ENCODE results near the gene ADAMTS12.

Gene ADAMTS12

DNA sequence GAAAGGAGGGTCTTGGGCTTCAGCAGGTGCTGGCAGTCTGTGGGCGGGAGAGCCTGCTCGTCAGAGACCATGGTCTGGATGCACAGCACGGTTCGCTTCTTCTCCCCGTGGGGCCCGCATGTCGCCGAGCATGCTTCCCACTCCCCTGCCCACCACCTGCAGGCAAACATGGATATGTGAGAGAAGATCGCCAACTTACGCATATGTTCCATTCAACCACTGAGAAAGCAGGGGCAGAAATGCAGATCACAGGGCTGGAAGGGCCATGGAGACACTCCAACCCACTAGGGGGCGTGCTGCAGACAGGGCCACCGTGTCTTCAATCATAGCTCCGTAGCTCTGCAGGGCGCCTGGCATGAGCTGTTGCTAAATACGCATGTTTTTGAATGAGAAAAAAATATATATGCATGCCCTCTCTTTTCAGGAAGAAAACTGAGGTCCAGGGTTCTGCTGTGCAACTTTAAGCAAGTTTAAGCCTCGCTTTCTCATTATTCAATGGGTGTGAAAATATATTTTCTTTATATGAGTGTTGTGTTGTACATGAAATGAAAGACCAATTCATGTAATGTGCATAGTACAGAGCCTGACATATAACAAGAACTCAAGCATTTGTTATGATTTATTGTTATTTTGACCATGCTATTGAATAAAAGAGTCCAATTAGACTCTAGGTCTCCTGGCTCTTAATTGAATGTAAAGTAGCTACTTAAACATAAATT lies 303.0 kb downstream of the ADAMTS12 start:
- Histone ChIP-seq H3K9me3 (ENCODE audit: control insufficient read depth, insufficient read depth, low read length) (no peaks in the 10 kb centered on the region), H3K9ac (ENCODE audit: low read depth, low read length) (no peak overlapping the region), H3K4me1 (ENCODE audit: control insufficient read depth, insufficient read depth, low read length) (peaks cover 4% of the 10 kb centered on the region; the same call in 1 of the 2 replicates), H3K36me3 (ENCODE audit: control insufficient read depth, insufficient read depth, low read length) (no peaks in the 10 kb centered on the region), H3K27me3 (ENCODE audit: control insufficient read depth, insufficient read depth, low read length) (no peaks in the 10 kb centered on the region), H3K4me3 (ENCODE audit: low read depth, low read length) (no peak overlapping the region), H3K27ac (ENCODE audit: low read depth, low read length) (no peak overlapping the region)

- H3K4me1 ChIP-seq (ENCODE audit: control insufficient read depth, insufficient read depth, low read length): 0 out of 2 replicates have a peak, but pooled peaks cover 4% of the 10 kb centered on the region
- H3K9me3 ChIP-seq (ENCODE audit: control insufficient read depth, insufficient read depth, low read length): no peaks in the 10 kb centered on the region
- no peaks in the 10 kb centered on the region for H3K27me3 ChIP-seq (ENCODE audit: control insufficient read depth, insufficient read depth, low read length)
- H3K4me3 ChIP-seq (ENCODE audit: low read depth, low read length): no peak overlapping the region
- H3K27ac ChIP-seq (ENCODE audit: low read depth, low read length): no peak overlapping the region
- no peak overlapping the region for H3K9ac ChIP-seq (ENCODE audit: low read depth, low read length)
- no peaks in the 10 kb centered on the region for H3K36me3 ChIP-seq (ENCODE audit: control insufficient read depth, insufficient read depth, low read length)
These were observed 308.5 kb downstream of the ADAMTS12 start for GRCh38 chr5:33583332-33583731.

DNA sequence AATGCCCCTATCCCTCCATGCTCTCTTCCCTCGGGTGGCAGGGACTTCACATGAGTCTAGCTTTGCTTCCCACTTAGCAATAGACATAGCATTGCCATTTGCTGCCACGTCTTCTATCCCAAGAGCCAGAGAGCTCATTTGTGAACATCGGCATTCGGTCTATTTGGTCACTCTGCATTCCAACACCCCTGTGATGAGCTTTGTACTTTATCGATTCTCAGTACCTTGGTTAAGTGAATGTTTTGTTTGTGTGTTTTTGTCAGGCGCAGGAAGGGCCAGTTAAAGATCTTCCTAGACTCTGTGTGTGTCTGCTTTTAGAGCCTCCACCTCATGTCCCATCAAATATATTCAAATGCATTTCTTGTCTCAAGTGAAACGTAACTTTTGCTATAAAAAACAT lies 309.4 kb downstream of the ADAMTS12 start:
- no peaks in the 10 kb centered on the region for H3K9me3 ChIP-seq (ENCODE audit: control insufficient read depth, insufficient read depth, low read length)
- H3K4me3 ChIP-seq (ENCODE audit: low read depth, low read length): no peak overlapping the region
- no peak overlapping the region for H3K27ac ChIP-seq (ENCODE audit: low read depth, low read length)
- H3K27me3 ChIP-seq (ENCODE audit: control insufficient read depth, insufficient read depth, low read length): no peaks in the 10 kb centered on the region
- H3K9ac ChIP-seq (ENCODE audit: low read depth, low read length): no peak overlapping the region
- H3K36me3 ChIP-seq (ENCODE audit: control insufficient read depth, insufficient read depth, low read length): no peaks in the 10 kb centered on the region
- H3K4me1 ChIP-seq (ENCODE audit: control insufficient read depth, insufficient read depth, low read length): 0 out of 2 replicates have a peak, but pooled peaks cover 3% of the 10 kb centered on the region

- Histone ChIP-seq H3K9ac (ENCODE audit: low read depth, low read length) (no peak overlapping the region), H3K4me1 (ENCODE audit: control insufficient read depth, insufficient read depth, low read length) (0 out of 2 replicates have a peak, but pooled peaks cover 3% of the 10 kb centered on the region), H3K9me3 (ENCODE audit: control insufficient read depth, insufficient read depth, low read length) (no peaks in the 10 kb centered on the region), H3K36me3 (ENCODE audit: control insufficient read depth, insufficient read depth, low read length) (peaks cover 3% of the 10 kb centered on the region; the same call in 1 of the 2 replicates), H3K27me3 (ENCODE audit: control insufficient read depth, insufficient read depth, low read length) (no peaks in the 10 kb centered on the region), H3K4me3 (ENCODE audit: low read depth, low read length) (no peak overlapping the region), H3K27ac (ENCODE audit: low read depth, low read length) (no peak overlapping the region)
These were observed 312.0 kb downstream of the ADAMTS12 start for GRCh38 chr5:33579789-33580188.

GRCh38 chr5:33579152-33579551 lies 312.6 kb downstream of the ADAMTS12 start:
- H3K36me3 ChIP-seq (ENCODE audit: control insufficient read depth, insufficient read depth, low read length): peaks cover 3% of the 10 kb centered on the region; the same call in 1 of the 2 replicates
- H3K27ac ChIP-seq (ENCODE audit: low read depth, low read length): no peak overlapping the region
- H3K4me3 ChIP-seq (ENCODE audit: low read depth, low read length): no peak overlapping the region
- H3K9ac ChIP-seq (ENCODE audit: low read depth, low read length): no peak overlapping the region
- no peaks in the 10 kb centered on the region for H3K9me3 ChIP-seq (ENCODE audit: control insufficient read depth, insufficient read depth, low read length)
- H3K27me3 ChIP-seq (ENCODE audit: control insufficient read depth, insufficient read depth, low read length): no peaks in the 10 kb centered on the region
- 0 out of 2 replicates have a peak, but pooled peaks cover 3% of the 10 kb centered on the region for H3K4me1 ChIP-seq (ENCODE audit: control insufficient read depth, insufficient read depth, low read length)

DNA sequence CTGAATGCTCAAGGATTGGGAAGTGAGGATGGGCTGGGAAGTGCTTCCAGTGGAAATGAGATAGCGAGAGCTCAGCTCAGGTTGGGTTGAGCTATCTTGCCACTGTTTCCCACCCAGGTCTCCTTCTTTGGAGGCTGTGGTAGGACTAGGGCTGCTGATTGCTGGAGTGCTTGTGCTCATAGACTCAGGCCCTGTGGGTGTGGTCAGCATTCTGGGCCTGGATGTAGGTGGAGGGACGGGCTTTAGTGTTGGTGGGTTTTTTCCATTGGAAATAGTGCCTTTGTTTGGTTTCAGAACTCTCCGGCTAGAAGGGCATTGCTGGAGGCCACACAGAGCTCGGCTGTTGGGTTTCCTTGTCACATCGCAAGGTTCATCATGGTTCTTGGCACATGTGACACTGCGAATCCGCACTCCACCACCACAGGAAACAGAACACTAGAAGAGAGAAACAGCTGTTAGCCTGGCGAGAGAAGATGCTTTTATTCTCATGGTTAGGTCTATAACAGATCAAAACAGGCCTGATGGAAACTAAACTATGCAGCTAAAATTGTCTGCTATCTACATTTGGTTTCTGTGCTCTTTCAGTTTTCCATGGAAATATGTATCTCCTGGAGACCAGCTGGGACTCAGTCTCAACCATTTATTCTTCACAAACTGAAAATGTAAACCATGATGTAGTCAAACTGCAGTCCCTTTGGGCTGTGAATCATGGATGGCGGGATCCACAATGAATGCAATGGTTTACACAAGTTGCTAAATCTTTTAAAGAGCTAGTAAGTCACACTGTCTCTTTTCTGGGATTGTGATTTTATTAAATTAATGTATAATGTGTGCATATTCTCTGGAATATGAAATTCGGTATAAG lies 314.8 kb downstream of the ADAMTS12 start:
- Histone ChIP-seq H3K36me3 (ENCODE audit: control insufficient read depth, insufficient read depth, low read length) (peaks cover 3% of the 10 kb centered on the region; the same call in 1 of the 2 replicates), H3K9me3 (ENCODE audit: control insufficient read depth, insufficient read depth, low read length) (no peaks in the 10 kb centered on the region), H3K27ac (ENCODE audit: low read depth, low read length) (no peak overlapping the region), H3K4me1 (ENCODE audit: control insufficient read depth, insufficient read depth, low read length) (no peaks in the 10 kb centered on the region), H3K9ac (ENCODE audit: low read depth, low read length) (no peak overlapping the region), H3K27me3 (ENCODE audit: control insufficient read depth, insufficient read depth, low read length) (no peaks in the 10 kb centered on the region), H3K4me3 (ENCODE audit: low read depth, low read length) (no peak overlapping the region)

- no peak overlapping the region for H3K4me3 ChIP-seq (ENCODE audit: low read depth, low read length)
- H3K27ac ChIP-seq (ENCODE audit: low read depth, low read length): no peak overlapping the region
- no peak overlapping the region for H3K9ac ChIP-seq (ENCODE audit: low read depth, low read length)
- peaks cover 11% of the 10 kb centered on the region for H3K4me1 ChIP-seq (ENCODE audit: control insufficient read depth, insufficient read depth, low read length)
- H3K27me3 ChIP-seq (ENCODE audit: control insufficient read depth, insufficient read depth, low read length): no peaks in the 10 kb centered on the region
- H3K36me3 ChIP-seq (ENCODE audit: control insufficient read depth, insufficient read depth, low read length): no peaks in the 10 kb centered on the region
- H3K9me3 ChIP-seq (ENCODE audit: control insufficient read depth, insufficient read depth, low read length): no peaks in the 10 kb centered on the region; the same call in 1 of the 2 replicates
These were observed 326.5 kb downstream of the ADAMTS12 start for GRCh38 chr5:33565324-33565723.

DNA sequence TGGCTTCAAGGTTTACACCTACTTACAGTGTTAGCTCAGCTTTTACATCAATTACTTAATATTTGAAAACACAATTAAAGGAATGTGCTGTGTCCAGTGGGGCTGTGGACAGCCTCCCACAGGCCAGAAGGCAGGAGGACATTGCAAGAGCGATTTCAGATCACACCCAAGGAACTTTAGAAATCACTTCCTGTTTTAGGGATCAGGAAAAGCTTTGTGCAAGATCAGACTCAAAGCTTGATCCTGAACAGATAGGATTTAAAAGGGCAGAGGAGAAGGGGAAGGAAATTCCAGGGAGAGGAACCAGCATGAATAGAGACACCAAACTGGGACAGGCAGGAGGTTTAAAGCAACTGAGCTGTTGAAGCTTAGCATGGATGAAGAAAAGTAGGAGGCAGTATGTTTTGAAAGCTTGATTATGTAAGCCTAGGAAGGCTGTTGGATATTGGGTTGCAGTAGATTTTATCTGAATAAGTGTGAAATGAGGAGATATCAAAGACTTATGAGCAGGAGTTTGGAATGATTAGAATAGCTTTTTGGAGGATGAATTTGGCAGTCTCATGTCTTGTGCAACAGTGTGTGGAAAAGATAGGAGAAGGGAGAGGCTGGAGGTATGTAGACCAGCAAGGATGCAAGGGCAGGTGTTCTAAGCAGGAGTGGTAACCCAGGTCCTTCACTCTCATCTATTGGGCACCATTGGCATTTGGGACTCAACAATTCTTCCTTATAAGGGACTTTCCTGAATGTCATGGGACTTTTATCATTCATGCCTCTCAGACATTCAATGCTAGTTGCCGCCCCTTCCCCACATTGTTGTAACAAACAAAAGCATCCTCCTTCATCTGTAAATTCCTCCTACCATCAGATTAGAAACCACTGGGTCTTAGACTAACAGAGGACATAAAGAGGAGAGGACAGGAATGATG lies 327.5 kb downstream of the ADAMTS12 start:
- Histone ChIP-seq H3K4me3 (ENCODE audit: low read depth, low read length) (no peak overlapping the region), H3K27ac (ENCODE audit: low read depth, low read length) (no peak overlapping the region), H3K9me3 (ENCODE audit: control insufficient read depth, insufficient read depth, low read length) (no peaks in the 10 kb centered on the region; the same call in 1 of the 2 replicates), H3K27me3 (ENCODE audit: control insufficient read depth, insufficient read depth, low read length) (no peaks in the 10 kb centered on the region), H3K9ac (ENCODE audit: low read depth, low read length) (peak overlapping the region; percentile 2; the same call in 1 of the 2 replicates), H3K36me3 (ENCODE audit: control insufficient read depth, insufficient read depth, low read length) (no peaks in the 10 kb centered on the region), H3K4me1 (ENCODE audit: control insufficient read depth, insufficient read depth, low read length) (peaks cover 11% of the 10 kb centered on the region)

DNA sequence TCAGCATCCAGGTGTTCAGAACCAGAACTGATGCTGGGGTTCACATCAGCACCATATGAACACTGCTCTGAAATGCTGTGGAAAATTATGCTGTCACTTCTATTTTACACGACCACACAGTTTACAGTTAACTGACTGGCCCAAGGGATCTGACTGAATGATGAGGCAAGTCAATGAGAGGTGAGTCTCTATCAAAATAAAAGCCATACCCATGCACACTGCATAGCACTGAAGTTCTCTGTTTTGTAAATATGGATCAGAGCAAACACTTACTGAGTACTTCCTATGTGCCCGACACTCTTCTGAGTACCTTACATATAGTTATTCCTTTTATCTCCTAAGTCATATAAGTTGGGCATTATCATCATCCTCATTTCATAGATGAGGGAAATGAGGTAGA lies 328.3 kb downstream of the ADAMTS12 start:
- Histone ChIP-seq H3K36me3 (ENCODE audit: control insufficient read depth, insufficient read depth, low read length) (no peaks in the 10 kb centered on the region), H3K27ac (ENCODE audit: low read depth, low read length) (no peak overlapping the region), H3K4me3 (ENCODE audit: low read depth, low read length) (no peak overlapping the region), H3K4me1 (ENCODE audit: control insufficient read depth, insufficient read depth, low read length) (peaks cover 11% of the 10 kb centered on the region), H3K27me3 (ENCODE audit: control insufficient read depth, insufficient read depth, low read length) (no peaks in the 10 kb centered on the region), H3K9me3 (ENCODE audit: control insufficient read depth, insufficient read depth, low read length) (no peaks in the 10 kb centered on the region), H3K9ac (ENCODE audit: low read depth, low read length) (no peak overlapping the region)

- Histone ChIP-seq H3K9me3 (ENCODE audit: control insufficient read depth, insufficient read depth, low read length) (no peaks in the 10 kb centered on the region), H3K36me3 (ENCODE audit: control insufficient read depth, insufficient read depth, low read length) (no peaks in the 10 kb centered on the region), H3K9ac (ENCODE audit: low read depth, low read length) (no peak overlapping the region), H3K4me1 (ENCODE audit: control insufficient read depth, insufficient read depth, low read length) (peaks cover 1% of the 10 kb centered on the region; the same call in 1 of the 2 replicates), H3K4me3 (ENCODE audit: low read depth, low read length) (no peak overlapping the region), H3K27ac (ENCODE audit: low read depth, low read length) (no peak overlapping the region), H3K27me3 (ENCODE audit: control insufficient read depth, insufficient read depth, low read length) (no peaks in the 10 kb centered on the region)
These were observed 333.3 kb downstream of the ADAMTS12 start for GRCh38 chr5:33558489-33558888.
